ENCODE results near the gene CISTR.

DNA sequence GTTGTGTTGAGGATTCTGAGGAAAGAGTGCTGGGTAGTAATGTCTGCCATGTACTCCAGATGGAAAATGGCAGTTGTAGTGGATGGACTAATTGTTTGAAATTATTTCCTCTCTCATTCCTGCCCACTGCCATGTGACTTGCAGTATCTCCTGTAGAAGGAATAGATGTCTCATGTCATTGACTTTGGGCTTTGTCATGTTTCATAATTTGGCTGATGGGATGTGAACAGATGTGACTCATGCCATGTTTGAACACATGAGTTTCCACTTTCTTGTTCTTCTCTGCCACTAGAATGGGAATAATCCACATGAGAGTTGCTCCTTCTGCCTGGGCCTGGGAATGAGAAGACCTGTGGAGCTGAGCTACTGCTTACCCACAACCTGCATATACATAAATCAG, 22.1 kb downstream of the CISTR start:
- TF ChIP-seq, protein P1, sequence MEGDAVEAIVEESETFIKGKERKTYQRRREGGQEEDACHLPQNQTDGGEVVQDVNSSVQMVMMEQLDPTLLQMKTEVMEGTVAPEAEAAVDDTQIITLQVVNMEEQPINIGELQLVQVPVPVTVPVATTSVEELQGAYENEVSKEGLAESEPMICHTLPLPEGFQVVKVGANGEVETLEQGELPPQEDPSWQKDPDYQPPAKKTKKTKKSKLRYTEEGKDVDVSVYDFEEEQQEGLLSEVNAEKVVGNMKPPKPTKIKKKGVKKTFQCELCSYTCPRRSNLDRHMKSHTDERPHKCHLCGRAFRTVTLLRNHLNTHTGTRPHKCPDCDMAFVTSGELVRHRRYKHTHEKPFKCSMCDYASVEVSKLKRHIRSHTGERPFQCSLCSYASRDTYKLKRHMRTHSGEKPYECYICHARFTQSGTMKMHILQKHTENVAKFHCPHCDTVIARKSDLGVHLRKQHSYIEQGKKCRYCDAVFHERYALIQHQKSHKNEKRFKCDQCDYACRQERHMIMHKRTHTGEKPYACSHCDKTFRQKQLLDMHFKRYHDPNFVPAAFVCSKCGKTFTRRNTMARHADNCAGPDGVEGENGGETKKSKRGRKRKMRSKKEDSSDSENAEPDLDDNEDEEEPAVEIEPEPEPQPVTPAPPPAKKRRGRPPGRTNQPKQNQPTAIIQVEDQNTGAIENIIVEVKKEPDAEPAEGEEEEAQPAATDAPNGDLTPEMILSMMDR (IDR thresholded peaks at IDR 0.05): no peak
- TF ChIP-seq POLR2A (IDR thresholded peaks at IDR 0.05): no peak

All from testis (tissue), 2 donors.